ENCODE data around the gene MAU2. TPM values are rescaled to one million over a fixed set of nuclear protein-coding genes. Genes with fewer than 3 reads are reported as not detected.
"Not testable (repeated sequence)": the region's sequence is repeated elsewhere in the genome, so short reads cannot be mapped to it uniquely, and the experiment has no call there.

MAU2 gene
- total RNA-seq, 2 donors from 2014 or later: 26.2 to 35.5 TPM

DNA sequence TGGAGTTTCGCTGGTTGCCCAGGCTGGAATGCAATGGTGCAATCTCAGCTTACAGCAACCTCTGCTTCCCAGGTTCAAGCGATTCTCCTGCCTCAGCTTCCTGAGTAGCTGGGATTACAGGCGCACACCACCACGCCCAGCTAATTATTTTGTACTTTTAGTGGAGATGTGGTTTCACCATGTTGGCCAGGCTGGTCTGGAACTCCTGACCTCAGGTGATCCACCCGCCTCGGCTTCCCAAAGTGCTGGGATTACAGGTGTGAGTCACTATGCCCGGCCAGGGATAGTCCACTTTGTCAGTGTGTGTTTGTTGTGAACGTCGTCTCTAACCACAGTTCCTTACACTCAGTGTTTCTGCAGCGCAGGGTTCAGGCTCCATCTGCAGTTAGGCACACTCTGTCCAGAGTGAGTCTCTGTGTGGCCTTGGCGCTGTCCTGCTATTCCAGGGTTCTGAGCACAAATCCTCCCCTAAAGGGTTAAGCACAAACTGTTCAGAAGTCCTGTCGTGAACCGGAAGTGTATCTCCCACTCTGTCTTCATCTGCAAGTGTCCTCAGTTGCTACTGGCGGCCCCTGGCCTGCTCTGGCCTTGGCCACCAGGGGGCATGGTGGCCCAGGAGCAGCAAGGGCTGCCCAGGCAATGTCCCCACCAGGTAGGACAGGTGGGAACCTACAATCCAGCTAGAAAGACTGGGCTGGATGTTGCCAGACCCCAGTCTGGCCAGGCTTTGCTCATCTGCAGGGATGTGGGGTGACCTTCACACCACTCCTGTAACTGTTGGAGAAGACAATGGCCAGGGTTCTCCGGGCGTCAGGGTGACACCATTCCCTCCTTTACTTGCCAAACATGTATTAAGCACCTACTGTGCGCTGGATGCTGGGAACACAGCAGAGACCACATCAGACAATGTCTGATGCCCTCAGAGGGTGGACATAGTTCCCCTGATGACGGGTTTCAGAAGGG lies 46.1 kb downstream of the MAU2 start:
- DNase-seq: peak; percentile 64
- intact Hi-C loops (cut with DNase I): loop anchor here (2.0 to 5.0 kb wide), 2 partner anchors 124 to 126 kb away; no protein-coding TSS in a partner anchor
- peak; percentile 81 to 82 for ATAC-seq

DNA sequence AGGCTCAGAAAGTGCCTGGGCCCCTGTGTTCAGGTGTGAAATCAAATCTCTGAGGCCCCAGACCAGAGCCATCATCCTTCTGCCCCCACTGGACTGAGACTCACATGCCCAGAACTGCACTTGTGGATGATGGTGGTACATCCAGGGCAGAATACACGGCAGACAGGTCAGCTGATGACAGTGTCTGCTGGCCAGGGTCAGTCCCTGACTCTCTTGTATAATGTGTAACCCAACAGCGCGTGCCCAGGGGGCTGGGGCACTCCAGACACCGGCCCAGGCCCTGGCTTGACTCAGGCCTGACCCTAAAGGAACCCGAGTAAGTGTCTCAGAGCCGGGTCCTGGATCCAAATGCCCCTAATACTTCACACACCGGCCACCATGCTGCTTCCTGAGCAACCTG lies 47.5 kb downstream of the MAU2 start:
- ATAC-seq: no peak
- intact Hi-C loops (cut with DNase I): loop anchor here in 1 of 2 donors (5.0 kb wide), 1 partner anchor 124 kb away; no protein-coding TSS in a partner anchor
- no peak for DNase-seq

DNA sequence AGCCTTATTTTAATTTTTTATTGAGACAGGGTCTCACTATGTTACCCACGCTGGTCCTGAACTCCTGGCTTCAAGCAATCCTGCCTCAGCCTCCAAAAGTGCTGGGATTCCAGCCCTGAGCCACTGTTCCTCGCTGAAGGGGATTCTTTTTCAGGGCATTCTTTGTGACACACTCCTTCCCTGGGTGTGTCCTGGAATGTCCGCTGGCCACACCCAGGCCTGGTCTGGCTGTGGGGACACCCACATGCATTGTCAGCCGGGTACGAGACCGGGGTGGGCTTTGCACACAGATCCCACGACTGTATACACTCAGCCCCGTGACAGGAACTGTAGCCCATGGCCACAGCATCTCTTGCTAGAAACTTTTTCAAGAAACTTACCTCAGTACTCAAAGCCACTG lies 50.4 kb downstream of the MAU2 start:
- DNase-seq (no peak), ATAC-seq (no peak)
- intact Hi-C loops (cut with DNase I): no loop called here

DNA sequence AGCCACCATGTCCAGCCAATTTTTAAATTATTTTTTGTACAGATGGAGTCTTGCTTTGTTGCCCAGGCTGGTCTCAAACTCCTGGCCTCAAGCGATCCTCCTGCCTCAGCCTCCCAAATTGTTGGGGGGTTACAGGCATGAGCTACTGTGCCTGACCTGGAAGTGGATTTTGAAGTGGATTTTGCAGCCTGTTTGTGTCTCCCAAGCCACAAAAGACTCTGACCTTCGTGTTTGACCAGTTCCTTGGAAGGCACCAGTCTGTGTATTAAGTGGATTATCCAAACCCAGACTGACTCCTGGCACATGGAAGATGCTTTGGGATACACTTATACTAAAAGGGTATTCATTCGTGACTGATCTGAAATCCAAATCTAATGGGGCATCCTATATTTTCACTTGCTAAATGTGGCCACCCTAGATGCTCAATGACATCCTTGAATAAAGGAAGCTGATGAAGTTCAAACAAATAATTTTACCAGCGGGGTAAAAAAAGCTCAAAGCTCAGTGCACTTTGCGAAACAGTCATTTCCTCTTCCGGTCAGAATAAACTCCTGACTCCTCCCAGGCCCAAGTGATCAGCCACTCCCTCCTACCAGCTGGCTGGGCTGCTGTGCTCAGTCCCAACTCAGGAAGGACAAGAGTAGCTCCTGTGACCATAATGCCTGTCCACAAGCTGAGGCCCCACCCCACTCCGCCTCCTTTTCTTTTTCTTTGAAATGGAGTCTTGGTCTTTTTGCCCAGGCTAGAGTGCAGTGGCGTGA lies 52.2 kb downstream of the MAU2 start:
- intact Hi-C loops (cut with DNase I): no loop called here
- peak; percentile 75 for DNase-seq
- ATAC-seq: peak; percentile 92 to 93

DNA sequence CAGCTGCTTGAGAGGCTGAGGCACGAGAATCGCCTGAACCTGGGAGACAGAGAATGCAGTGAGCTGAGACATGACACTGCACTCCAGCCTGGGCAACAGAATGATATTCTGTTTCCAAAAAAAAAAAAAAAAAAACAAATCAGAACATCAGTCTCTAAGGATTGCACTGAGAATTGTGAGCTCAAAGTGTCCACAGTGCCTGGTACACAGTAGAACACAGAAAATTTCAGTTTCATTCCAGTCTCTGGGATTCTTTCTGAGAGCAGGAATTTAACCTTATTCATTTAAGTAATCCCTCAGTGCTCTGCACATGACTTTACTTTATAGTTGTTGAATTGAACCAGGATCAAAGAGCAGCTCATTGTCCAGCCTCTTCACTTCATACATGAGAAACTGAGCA lies 58.9 kb downstream of the MAU2 start:
- DNase-seq (no peak), ATAC-seq (no peak)
- intact Hi-C loops (cut with DNase I): no loop called here

DNA sequence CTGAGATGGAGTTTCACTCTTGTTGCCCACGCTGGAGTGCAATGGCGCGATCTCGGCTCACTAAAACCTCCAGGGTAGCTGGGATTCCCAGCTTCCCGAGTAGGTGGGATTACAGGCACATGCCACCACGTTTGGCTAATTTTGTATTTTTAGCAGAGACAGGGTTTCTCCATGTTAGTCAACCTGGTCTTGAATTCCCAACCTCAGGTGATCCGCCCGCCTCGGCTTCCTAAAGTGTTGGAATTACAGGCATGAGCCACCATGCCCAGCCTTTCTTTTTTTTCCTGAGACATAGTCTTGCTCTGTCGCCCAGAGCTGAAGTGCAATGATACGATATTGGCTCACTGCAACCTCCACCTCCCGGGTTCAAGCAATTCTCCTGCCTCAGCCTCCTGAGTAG lies 59.7 kb downstream of the MAU2 start:
- DNase-seq; ATAC-seq; intact Hi-C loops (cut with DNase I): not testable (repeated sequence)

DNA sequence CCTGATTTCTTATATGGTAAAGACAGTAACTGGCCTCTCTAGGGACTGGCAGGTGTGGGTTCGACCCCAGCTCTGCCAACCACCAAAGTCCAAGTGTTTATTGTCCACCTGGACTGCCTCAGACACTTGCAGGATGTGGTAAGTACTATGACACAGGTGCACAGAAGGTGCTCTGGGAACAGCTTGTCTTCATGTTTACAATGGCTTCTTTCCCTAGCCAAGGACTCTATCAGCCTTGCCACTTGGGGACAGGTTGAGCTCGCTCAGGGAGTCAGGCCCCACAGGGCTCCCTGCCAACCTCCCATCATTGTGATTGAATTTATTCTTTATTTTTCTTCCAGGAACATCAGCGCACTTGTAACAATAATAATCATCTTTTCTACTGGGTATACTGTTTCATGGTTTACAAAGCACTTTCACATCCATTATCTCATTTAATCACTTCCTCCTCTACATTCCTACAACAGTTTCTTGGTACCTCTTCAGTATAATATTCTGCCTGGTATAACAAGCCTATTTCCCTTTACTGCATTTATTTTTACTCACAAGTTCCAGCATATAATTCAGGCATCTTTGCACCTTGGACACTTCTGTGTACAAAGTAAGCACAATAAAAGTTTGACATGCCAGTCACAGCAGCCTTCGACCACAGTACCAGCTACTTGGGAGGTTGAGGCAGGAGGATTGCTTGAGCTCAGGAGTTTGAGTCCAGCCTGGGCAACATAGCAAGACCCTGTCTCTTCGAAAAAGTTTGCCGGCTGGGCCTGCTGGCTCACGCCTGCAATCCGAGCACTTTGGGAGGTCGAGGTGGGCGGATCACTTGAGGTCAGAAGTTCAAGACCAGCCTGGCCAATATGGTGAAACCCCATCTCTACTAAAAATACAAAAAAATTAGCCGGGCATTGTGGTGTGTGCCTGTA lies 60.6 kb downstream of the MAU2 start:
- ATAC-seq (no peak), DNase-seq (no peak)
- intact Hi-C loops (cut with DNase I): no loop called here

DNA sequence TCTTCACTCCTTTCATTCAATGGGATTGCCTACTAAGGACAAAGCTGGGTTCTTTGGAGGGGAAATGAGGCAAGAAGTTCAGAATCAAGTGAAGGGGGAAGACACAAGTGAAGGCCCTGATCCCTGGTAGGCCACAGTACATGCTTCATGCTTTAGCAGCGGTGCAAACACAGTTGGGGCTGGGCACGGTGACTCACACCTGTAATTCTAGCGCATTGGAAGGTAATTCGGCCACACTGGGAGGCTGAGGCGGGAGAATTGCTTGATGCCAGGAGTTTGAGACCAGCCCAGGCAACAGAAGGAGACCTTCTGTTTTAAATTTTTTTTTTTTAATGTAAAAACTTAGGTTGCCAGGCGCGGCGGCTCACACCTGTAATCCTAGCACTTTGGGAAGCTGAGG lies 61.5 kb downstream of the MAU2 start:
- ATAC-seq (no peak), DNase-seq (no peak)
- intact Hi-C loops (cut with DNase I): no loop called here

DNA sequence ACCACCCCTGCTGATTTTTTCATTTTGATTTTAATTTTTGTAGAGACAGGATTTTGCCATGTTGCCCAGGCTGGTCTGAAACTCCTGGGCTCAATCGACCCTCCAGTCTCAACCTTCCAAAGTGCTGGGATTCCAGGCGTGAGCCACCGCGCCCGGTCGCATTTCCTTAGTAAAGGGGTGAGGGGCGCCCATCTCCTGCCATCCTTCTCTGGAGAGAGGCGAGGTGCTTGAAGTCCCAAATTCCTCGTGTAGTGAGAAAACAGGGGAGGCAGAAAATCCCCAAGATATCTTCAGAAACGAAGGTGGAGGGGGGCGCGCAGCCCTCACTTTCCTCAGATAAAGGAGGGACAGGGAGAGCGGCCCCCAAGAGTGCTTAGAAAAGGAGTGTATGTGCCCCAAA lies 63.9 kb downstream of the MAU2 start:
- intact Hi-C loops (cut with DNase I): no loop called here
- peak; percentile 19 for DNase-seq
- no peak for ATAC-seq

DNA sequence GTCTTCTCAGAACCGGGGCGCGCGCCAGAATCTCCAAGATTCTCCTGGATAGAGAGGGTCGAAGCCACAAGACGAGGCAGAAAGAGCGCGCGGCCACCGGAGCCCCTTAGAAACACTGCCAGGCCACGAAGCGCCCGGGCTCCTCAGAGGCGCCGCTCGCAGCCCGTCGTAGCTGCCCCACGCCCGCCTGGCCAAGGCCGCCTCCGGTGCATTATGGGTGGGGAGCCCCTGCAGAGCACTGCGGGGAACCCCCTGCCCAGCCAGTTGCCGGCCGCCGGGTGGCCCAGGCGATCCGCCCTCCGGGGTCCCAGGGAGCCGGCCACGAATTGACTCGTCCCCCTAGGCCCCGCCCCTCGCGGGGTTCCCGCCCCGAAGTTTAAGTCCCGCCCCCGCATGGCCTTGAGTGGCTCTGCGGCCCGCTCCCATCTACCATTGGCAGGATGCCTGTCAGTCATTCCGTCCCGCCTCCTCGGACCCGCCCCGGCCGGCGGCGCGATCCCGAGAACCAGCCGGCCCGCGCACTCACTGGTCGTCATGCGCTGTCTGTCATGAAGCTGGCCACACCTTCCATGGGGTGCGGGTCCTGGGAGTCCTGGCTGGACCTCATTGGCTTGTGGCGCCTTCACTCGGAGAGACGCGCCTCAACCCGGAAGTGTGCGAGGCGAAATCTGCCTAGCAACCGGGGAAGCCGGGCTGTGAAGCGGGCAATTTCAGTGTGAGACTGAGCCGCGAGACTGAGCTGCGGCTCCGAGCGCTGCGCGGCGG lies 64.7 kb downstream of the MAU2 start:
- intact Hi-C loops (cut with DNase I): no loop called here
- peak; percentile 98 to 99 for ATAC-seq

DNA sequence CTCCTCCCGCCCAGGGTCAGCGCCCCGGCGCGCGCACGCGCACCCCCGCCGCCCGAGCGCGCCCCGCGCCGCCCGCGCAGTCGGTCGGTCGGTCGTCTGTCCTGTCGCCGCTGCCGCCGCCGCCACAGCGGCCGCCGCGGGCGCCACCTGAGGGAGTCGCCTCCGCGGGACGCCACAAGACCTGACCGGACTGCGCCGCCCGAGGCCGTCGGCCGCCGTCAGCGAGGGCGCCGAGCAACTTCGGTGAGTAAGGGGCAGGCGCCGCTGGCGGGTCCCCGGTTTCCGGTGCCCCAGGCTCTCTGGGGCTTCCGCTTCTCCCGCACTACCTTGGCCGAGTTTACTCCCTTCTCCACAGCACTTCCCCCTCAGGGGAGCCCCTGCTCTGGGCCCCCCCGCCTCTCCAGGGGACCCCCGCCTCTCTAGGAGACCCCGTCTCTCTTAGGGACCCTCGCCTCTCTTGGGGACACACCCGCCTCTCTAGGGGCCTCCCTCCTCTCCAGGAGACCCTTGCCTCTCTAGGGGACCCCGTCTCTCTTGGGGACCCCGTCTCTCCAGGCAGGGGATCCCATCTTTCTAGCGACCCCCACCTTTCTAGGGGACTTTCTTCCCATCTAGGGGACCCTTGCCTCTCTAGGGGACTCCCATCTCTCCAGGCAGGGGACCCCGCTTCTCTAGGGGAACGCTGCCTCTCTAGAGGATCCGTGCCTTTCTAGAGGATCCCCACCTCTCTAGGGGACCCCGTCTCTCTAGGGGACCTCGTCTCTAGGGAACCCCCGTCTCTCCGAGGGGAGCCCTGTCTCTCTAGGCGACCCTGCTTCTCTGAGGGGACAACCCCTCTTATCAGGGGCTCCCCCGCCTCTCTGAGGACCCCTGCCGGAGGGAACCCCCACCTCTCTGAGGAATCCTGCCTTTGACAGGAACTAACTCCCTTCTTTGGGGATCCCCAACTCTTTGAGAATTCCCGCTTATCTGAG lies 65.6 kb downstream of the MAU2 start:
- ATAC-seq (no peak), DNase-seq (no peak)

More for the DNA sequence above, 64.7 kb downstream of the MAU2 start:
- DNase-seq: peak; percentile 100

DNA sequence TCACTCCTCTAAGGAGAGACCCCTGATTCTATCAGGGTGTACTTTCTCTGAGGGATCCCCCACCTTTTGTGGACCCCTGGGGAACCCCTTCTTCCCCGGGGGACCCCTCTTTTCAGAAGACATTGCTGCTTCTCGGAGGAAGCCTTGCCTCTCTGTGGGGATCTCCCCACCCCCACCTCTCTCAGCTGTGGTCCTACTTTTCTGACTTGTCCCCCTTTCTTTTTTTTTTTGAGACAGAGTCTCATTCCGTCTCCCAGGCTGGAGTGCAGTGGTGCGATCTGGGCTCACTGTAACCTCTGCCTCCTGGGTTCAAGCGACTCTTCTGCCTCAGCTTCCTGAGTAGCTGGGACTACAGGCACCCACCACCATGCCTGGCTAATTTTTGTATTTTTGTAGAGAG lies 66.5 kb downstream of the MAU2 start:
- intact Hi-C loops (cut with DNase I): no loop called here
- ATAC-seq (no peak), DNase-seq (no peak)

More for the DNA sequence above, 65.6 kb downstream of the MAU2 start:
- intact Hi-C loops (cut with DNase I): no loop called here

DNA sequence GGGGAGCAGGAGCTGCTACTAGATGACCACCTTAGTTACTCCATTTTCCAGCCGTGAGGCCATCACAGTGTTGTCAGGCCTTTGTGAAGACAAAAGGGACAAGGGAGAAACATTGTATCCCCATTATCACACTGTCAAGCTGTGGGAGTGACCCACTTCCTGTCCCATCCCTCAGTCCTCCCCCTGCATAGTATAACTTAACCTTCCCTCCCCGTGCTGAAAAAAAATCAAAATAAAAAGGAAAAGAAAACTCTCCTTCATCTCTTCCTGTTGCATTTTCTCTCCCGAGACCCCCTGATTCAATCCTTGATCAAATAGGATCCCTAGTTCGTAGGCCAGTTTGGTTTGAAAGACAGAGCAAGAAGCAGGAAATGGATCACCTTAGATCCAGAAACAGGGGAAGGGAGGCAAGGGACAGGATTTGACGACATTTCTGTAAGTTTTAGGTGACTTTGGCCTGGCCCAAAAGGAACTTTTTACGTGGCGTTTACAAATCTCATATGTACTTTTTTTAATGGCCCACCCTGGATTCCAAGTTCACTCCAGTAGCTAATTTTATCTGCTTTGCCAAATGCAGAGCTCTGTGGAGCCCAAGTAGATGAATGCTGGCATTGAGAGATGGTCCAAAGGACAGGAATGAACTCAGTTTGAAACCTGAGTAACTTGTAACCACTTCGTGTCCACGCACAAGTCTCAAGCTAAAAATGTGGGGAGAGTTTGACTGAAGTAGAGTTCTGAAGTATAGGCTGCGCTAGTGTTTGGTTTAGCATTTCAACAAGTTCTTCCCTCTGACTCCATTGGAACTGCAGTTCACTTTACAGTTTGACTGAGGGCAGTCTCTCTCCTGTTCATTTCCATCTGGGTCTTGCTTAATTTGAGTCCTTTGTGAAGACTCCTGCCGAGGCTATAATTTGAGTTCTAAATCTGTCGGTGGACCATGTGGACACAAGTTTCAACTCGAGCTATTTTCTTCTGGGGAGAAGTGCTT lies 68.2 kb downstream of the MAU2 start:
- DNase-seq (no peak), ATAC-seq (no peak)
- intact Hi-C loops (cut with DNase I): no loop called here

DNA sequence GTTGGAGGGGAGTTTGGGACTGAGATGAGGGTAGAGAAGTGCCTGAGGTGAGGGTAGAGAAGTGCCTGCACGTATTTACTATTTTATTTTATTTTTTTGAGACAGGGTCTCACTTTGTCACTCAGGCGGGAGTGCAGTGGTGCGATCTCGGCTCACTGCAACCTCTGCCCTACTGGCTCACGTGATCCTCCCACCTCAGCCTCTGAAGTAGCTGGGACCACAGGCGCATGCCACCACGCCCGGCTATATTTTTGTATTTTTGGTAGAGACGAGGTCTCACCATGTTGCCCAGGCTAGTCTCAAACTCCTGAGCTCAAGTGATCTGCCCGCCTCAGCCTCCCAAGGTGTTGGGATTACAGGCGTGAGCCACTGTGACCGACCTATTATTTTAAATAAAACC lies 69.1 kb downstream of the MAU2 start:
- DNase-seq; ATAC-seq; intact Hi-C loops (cut with DNase I): not testable (repeated sequence)

DNA sequence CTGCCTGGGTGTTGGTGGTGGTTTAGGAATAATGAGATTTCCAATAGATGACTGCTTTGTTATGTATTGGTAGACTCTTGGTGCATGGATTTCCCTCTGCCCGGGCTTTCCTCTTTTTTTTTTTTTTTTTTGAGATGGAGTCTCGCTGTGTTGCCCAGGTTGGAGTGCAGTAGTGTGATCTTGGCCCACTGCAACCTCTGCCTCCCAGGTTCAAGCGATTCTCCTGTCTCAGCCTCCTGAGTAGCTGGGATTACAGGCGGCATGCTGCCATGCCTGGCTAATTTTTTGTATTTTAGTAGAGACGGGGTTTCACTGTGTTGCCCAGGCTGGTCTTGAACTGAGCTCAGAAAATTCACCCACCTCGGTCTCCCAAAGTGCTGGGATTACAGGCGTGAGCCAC lies 73.7 kb downstream of the MAU2 start:
- DNase-seq; intact Hi-C loops (cut with DNase I): not testable (repeated sequence)

More for the DNA sequence above, 73.7 kb downstream of the MAU2 start:
- ATAC-seq: not testable (repeated sequence)

All from left cardiac atrium (tissue), 4 donors.